Gastrocnemius medialis (tissue), 4 donors: ENCODE results near the gene EN2. TPM values are rescaled to one million over a fixed set of nuclear protein-coding genes. Genes with fewer than 3 reads are reported as not detected.
"Not testable (repeated sequence)": the region's sequence is repeated elsewhere in the genome, so short reads cannot be mapped to it uniquely, and the experiment has no call there.

Experiments used
- ATAC-seq, 2 donors: fragments of 150-250 bp; one replicate each; pipeline ENCODE4 v1.9.1; 2016
- DNase-seq, 2 donors: peaks; one replicate each; pipeline ENCODE4 v3.0.0-alpha.2; 2019
- H3K27ac ChIP-seq, 4 donors: fragments of 200-600 bp; sonication (generic); 1 replicate in 1 of 4; 2 replicates in 3 of 4; pipeline ENCODE4 v1.5.1; 2016 to 2018; ENCODE audit warnings: mild to moderate bottlenecking in 2 of 4, moderate library complexity in 1 of 4
- H3K27me3 ChIP-seq, 3 donors: fragments of 200-600 bp; sonication (generic) in 2 of 3; 1 replicate in 1 of 3; 2 replicates in 2 of 3; pipeline versions ENCODE4 v1.5.1 to v1.6.0; 2016 to 2019; ENCODE audit warnings: mild to moderate bottlenecking in 1 of 3, moderate library complexity in 1 of 3
- H3K36me3 ChIP-seq, 2 donors: fragments of 200-600 bp; sonication (generic) in 1 of 2; one replicate each; pipeline ENCODE4 v1.5.1; 2017 to 2018
- H3K4me1 ChIP-seq, 2 donors: fragments of 200-600 bp; sonication (generic) in 1 of 2; one replicate each; pipeline ENCODE4 v1.5.1; 2016 to 2017; ENCODE audit warnings: mild to moderate bottlenecking in 2 of 2
- H3K4me3 ChIP-seq, 4 donors: fragments of 200-600 bp; sonication (generic) in 3 of 4; 1 replicate in 1 of 4; 2 replicates in 3 of 4; pipeline ENCODE4 v1.5.1; 2016 to 2019; ENCODE audit warnings: mild to moderate bottlenecking in 2 of 4
- H3K9me3 ChIP-seq, 3 donors: fragments of 200-600 bp; sonication (generic) in 2 of 3; 1 replicate in 1 of 3; 2 replicates in 2 of 3; pipeline ENCODE4 v1.5.1; 2016 to 2019
- POLR2A ChIP-seq, 2 donors: fragments of 450-650 bp; IDR thresholded peaks; one replicate each; pipeline ENCODE4 v1.6.1; 2017; ENCODE audit warnings: antibody characterized with exemption in 2 of 2, mild to moderate bottlenecking in 2 of 2, moderate library complexity in 2 of 2
- in situ Hi-C, 4 donors: fragments of 200-750 bp; cut with MboI; loops; one replicate each; pipeline versions ENCODE4 v1.15.0 to v1.8.0; 2017; ENCODE audit warnings: low sequenced_read_pairs in 4 of 4
- intact Hi-C: fragments of 100-400 bp; cut with DNase I; formaldehyde crosslinking; loops from one replicate; pipeline ENCODE4 v1.15.1; 2023; ENCODE audit warnings: low total_unique reads
- total RNA-seq, 4 donors: library from RNA; depleted of rRNA; stranded (reverse); fragments of >200 nt; gene quantifications; one replicate each; pipeline versions ENCODE4 v1.1.0 to v1.2.3, GENCODE V29; 2016
- TF ChIP-seq, protein P1 (sequence below), 5 experiments: fragments of 450-650 bp in 3 of 5; fragments of 200-600 bp in 2 of 5; sonication (generic) in 2 of 5; IDR thresholded peaks in 4 of 5; conservative IDR thresholded peaks in 1 of 5; 1 replicate in 4 of 5; 2 replicates in 1 of 5; pipeline ENCODE4 v1.5.1; 2016 to 2019; ENCODE audit warnings: antibody characterized with exemption in 5 of 5, mild to moderate bottlenecking in 3 of 5, moderate library complexity in 3 of 5

The EN2 gene
- total RNA-seq, 4 donors from 2014 or later, result 0.31 to 1.2 (median 0.65) TPM

DNA sequence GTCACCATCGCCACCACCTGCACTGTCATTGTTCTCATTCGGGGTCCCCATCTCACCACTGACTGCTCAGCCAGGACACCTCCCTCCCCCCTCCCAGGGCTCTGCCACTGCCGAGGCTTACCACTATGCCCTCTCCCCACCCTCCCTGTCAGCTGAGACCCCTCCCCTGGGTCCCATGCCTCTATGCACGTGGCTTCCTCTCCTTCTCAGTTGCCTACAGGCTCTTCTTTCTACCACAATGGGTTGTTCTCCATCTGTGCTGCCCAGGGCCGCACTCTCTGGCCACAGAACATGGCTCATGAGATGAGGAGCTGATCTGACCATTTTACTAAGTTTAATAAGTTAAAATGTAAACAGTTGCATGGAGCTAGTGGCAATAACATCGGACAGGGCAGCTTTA is 16.1 kb upstream of the EN2 start:
- no peaks in the 10 kb centered on the region for H3K9me3 ChIP-seq
- no peaks in the 10 kb centered on the region for H3K4me1 ChIP-seq
- ATAC-seq (no peak), DNase-seq (no peak)
- in situ Hi-C loops, result no loop called here
- TF ChIP-seq, protein P1, sequence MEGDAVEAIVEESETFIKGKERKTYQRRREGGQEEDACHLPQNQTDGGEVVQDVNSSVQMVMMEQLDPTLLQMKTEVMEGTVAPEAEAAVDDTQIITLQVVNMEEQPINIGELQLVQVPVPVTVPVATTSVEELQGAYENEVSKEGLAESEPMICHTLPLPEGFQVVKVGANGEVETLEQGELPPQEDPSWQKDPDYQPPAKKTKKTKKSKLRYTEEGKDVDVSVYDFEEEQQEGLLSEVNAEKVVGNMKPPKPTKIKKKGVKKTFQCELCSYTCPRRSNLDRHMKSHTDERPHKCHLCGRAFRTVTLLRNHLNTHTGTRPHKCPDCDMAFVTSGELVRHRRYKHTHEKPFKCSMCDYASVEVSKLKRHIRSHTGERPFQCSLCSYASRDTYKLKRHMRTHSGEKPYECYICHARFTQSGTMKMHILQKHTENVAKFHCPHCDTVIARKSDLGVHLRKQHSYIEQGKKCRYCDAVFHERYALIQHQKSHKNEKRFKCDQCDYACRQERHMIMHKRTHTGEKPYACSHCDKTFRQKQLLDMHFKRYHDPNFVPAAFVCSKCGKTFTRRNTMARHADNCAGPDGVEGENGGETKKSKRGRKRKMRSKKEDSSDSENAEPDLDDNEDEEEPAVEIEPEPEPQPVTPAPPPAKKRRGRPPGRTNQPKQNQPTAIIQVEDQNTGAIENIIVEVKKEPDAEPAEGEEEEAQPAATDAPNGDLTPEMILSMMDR (IDR thresholded peaks at IDR 0.05 in 4 of 5, conservative IDR thresholded peaks at IDR 0.05 in 1 of 5), result no peak
- TF ChIP-seq POLR2A (IDR thresholded peaks at IDR 0.05), result no peak
- no peak overlapping the region for H3K27ac ChIP-seq
- no peak overlapping the region for H3K4me3 ChIP-seq
- peaks cover 38 to 66% (median 58%) of the 10 kb centered on the region in 3 donors for H3K27me3 ChIP-seq
- intact Hi-C loops, result no loop called here
- no peaks in the 10 kb centered on the region for H3K36me3 ChIP-seq

DNA sequence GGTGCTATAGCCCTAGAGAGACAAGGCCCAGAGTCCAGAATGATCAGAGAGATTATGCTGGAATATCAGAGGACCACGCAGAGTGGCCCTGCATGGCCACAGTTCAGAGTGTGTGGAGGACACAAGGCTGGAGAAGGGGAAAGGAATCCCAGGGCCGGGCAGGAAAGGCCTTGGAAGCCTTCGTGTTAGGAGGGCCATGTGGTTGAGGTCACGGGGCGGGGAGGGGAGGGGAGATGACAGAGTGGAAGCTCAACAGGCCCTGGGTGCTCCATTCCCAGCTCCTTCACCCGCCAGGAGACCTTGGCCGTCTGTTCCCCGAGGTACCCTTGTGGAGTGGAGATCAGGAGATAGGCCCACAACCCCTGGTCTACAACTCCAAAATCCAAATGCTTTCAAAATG is 13.2 kb upstream of the EN2 start:
- in situ Hi-C loops, result no loop called here
- Histone ChIP-seq H3K36me3 (no peaks in the 10 kb centered on the region), H3K4me1 (peaks cover 0 to 10% of the 10 kb centered on the region in 2 donors), H3K4me3 (no peak overlapping the region), H3K9me3 (no peaks in the 10 kb centered on the region), H3K27me3 (peaks cover 43 to 70% (median 63%) of the 10 kb centered on the region in 3 donors), H3K27ac (no peak overlapping the region)
- no peak for ATAC-seq
- no peak for TF ChIP-seq POLR2A (IDR thresholded peaks at IDR 0.05)
- intact Hi-C loops, result no loop called here
- no peak for DNase-seq

DNA sequence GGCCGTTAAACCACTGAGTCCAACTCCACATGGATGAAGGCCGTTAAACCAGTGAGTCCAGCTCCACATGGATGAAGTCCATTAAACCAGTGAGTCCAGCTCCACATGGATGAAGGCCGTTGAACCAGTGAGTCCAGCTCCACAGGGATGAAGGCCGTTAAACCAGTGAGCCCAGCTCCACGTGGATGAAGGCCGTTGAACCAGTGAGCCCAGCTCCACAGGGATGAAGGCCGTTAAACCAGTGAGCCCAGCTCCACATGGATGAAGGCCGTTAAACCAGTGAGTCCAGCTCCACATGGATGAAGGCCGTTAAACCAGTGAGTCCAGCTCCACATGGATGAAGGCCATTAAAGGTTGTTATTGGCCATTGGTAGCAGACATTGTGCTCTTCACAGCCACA is 12.3 kb upstream of the EN2 start:
- ATAC-seq, result not testable (repeated sequence)

DNA sequence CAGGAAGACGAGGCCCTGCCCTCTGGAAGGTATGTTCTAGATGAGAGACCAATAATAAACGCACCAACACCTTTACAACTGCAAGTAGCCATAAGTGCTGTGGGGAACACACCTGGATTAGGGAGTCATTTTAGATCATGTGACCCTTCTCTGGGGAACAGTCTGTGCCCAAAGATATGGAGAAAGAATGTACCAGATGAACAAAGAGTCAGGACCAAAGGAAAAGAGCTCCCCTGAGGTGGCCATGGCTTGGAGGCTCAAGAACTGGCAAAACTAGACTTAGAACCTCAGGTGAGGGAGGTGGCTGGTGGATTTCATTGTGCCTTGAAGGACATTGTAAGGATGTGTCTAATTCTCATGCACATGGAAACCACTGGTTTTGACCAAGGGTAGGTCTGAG is 10.3 kb upstream of the EN2 start:
- Histone ChIP-seq H3K27me3 (peaks cover 53 to 76% (median 68%) of the 10 kb centered on the region in 3 donors), H3K4me3 (no peak overlapping the region), H3K9me3 (no peaks in the 10 kb centered on the region), H3K27ac (no peak overlapping the region), H3K36me3 (no peaks in the 10 kb centered on the region), H3K4me1 (peaks cover 4 to 19% of the 10 kb centered on the region in 2 donors)
- intact Hi-C loops (no loop called here), in situ Hi-C loops (no loop called here)
- DNase-seq, result no peak
- no peak for ATAC-seq
- no peak for TF ChIP-seq POLR2A (IDR thresholded peaks at IDR 0.05)
- TF ChIP-seq, protein P1 (IDR thresholded peaks at IDR 0.05 in 4 of 5, conservative IDR thresholded peaks at IDR 0.05 in 1 of 5), result no peak

More for the DNA sequence above, 12.3 kb upstream of the EN2 start:
- in situ Hi-C loops, DNase-seq, intact Hi-C loops, H3K27ac ChIP-seq, H3K36me3 ChIP-seq, H3K4me3 ChIP-seq, H3K9me3 ChIP-seq: not testable (repeated sequence)
- Histone ChIP-seq H3K4me1 (peaks cover 0 to 10% of the 10 kb centered on the region in 2 donors), H3K27me3 (peaks cover 43 to 71% (median 63%) of the 10 kb centered on the region in 3 donors)

DNA sequence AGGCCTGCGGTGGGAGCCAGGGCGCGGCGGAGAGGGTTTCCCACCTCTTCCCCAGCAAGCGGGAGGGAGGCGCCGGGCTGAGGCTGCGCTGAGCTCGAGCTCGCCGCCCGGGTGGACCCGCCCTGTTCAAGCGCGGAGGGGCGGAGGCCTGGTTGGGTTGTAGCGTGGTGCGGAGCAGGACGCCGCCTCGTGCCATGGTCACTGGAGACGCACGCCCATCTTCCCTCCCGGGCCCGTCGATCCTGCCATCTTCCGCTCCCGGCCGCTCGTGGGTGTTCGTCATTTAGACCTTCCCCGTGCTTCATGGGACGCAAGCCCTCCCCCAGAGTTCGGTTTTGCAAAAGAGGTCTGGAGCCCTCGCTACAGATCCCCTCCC is 9.3 kb upstream of the EN2 start:
- TF ChIP-seq, protein P1 (IDR thresholded peaks at IDR 0.05 in 4 of 5, conservative IDR thresholded peaks at IDR 0.05 in 1 of 5), result no peak
- no peak for TF ChIP-seq POLR2A (IDR thresholded peaks at IDR 0.05)
- Histone ChIP-seq H3K27me3 (peaks cover 64 to 81% (median 77%) of the 10 kb centered on the region in 3 donors), H3K4me3 (no peak overlapping the region), H3K4me1 (peaks cover 4 to 23% of the 10 kb centered on the region in 2 donors), H3K36me3 (no peaks in the 10 kb centered on the region), H3K9me3 (no peaks in the 10 kb centered on the region), H3K27ac (no peak overlapping the region)
- ATAC-seq (no peak), DNase-seq (no peak)
- in situ Hi-C loops (no loop called here), intact Hi-C loops (no loop called here)
